Measurements from ENCODE around the gene KDM2B.

DNA sequence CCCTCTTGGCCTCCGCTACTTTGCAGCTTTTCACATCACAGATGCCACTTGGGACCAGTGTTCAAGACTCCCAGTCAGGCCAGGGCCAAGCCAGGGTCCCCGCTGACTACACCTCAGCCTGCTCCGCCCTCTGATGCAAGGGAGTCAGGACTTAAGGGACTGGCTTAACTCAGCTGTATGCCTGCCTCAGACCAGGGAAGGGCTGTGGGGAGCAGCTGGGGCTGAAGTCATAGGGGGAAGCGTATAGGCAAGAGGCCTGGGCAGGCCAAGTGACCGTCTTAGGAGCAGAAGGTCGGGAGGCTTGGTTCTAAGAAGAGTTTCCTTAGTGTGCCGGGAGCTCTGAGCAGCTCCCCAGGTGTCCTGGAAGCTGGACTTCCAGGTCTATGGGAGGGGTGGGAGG, 21.9 kb downstream of the KDM2B start:
- no peak for TF ChIP-seq CTCF (conservative IDR thresholded peaks at IDR 0.05)
- TF ChIP-seq ZFX (IDR thresholded peaks at IDR 0.05): no peak
